Mesothelial cell of epicardium (in vitro differentiated cells): Measurements from ENCODE around the gene RCOR1. TPM values are rescaled to one million over a fixed set of nuclear protein-coding genes. Genes with fewer than 3 reads are reported as not detected.

Source experiments
- DNase-seq, 2 experiments: peaks; one replicate each; pipeline ENCODE4 v3.0.0; 2021; ENCODE audit warnings: low spot score in 2 of 2; ENCODE audit not compliant: unreplicated experiment in 2 of 2
- H3K27ac Mint-ChIP-seq: 2 replicates; pipeline ENCODE4 v1.8.0; 2021; ENCODE audit warnings: mixed read lengths
- H3K27me3 Mint-ChIP-seq: 2 replicates; pipeline ENCODE4 v1.8.0; 2021; ENCODE audit warnings: low read depth, mixed read lengths
- H3K36me3 Mint-ChIP-seq: 2 replicates; pipeline ENCODE4 v1.8.0; 2021; ENCODE audit warnings: mixed read lengths
- H3K4me1 Mint-ChIP-seq: 2 replicates; pipeline ENCODE4 v1.8.0; 2021; ENCODE audit warnings: mixed read lengths
- H3K4me3 Mint-ChIP-seq: 2 replicates; pipeline ENCODE4 v1.8.0; 2021; ENCODE audit warnings: mild to moderate bottlenecking, moderate library complexity, mixed read lengths
- H3K9me3 Mint-ChIP-seq: 2 replicates; pipeline ENCODE4 v1.8.0; 2021; ENCODE audit warnings: mixed read lengths
- CTCF ChIP-seq: fragments of 200-600 bp; sonication (generic); IDR thresholded peaks from one replicate; pipeline ENCODE4 v1.5.0; 2021; ENCODE audit warnings: antibody characterized with exemption; ENCODE audit not compliant: unreplicated experiment
- total RNA-seq: library from RNA; stranded (reverse); gene quantifications from 3 replicates; pipeline ENCODE4 v1.2.1, GENCODE V29; 2021

The RCOR1 gene
- total RNA-seq, 1 donor from 2014 or later: 47.4 TPM

- no peaks in the 10 kb centered on the region for H3K9me3 Mint-ChIP-seq
- no peak for DNase-seq
- H3K27ac Mint-ChIP-seq: no peak overlapping the region
Observed at GRCh38 chr14:102717276-102717675, 124.8 kb downstream of the RCOR1 start.

GRCh38 chr14:102722646-102723045, 130.2 kb downstream of the RCOR1 start:
- Mint-ChIP-seq H3K27ac (no peak overlapping the region), H3K4me3 (no peak overlapping the region), H3K9me3 (no peaks in the 10 kb centered on the region), H3K4me1 (peaks cover 4% of the 10 kb centered on the region), H3K36me3 (peaks cover 60% of the 10 kb centered on the region), H3K27me3 (no peaks in the 10 kb centered on the region)
- no peak for TF ChIP-seq CTCF
- no peak for DNase-seq

More at GRCh38 chr14:102717276-102717675, 124.8 kb downstream of the RCOR1 start:
- peaks cover 2% of the 10 kb centered on the region for H3K4me1 Mint-ChIP-seq
- no peak overlapping the region for H3K4me3 Mint-ChIP-seq
- H3K27me3 Mint-ChIP-seq: no peaks in the 10 kb centered on the region
- TF ChIP-seq CTCF: no peak
- peaks cover 43% of the 10 kb centered on the region for H3K36me3 Mint-ChIP-seq

- no peak overlapping the region for H3K27ac Mint-ChIP-seq
- peaks cover 4% of the 10 kb centered on the region for H3K4me1 Mint-ChIP-seq
- H3K27me3 Mint-ChIP-seq: no peaks in the 10 kb centered on the region
- TF ChIP-seq CTCF: no peak
- H3K9me3 Mint-ChIP-seq: no peaks in the 10 kb centered on the region
- no peak for DNase-seq
- peaks cover 65% of the 10 kb centered on the region for H3K36me3 Mint-ChIP-seq
- no peak overlapping the region for H3K4me3 Mint-ChIP-seq
Observed at GRCh38 chr14:102723650-102724049, 131.2 kb downstream of the RCOR1 start.

GRCh38 chr14:102726191-102726949, 133.9 kb downstream of the RCOR1 start:
- Mint-ChIP-seq H3K4me3 (no peak overlapping the region), H3K27me3 (no peaks in the 10 kb centered on the region), H3K36me3 (peaks cover 53% of the 10 kb centered on the region), H3K4me1 (peaks cover 4% of the 10 kb centered on the region), H3K27ac (no peak overlapping the region), H3K9me3 (no peaks in the 10 kb centered on the region)
- no peak for TF ChIP-seq CTCF
- peak in 1 of 2 experiments; percentile 21 for DNase-seq

GRCh38 chr14:102727336-102728095, 135.1 kb downstream of the RCOR1 start:
- no peaks in the 10 kb centered on the region for H3K27me3 Mint-ChIP-seq
- no peak overlapping the region for H3K27ac Mint-ChIP-seq
- H3K4me1 Mint-ChIP-seq: peaks cover 4% of the 10 kb centered on the region
- no peak for TF ChIP-seq CTCF
- peaks cover 47% of the 10 kb centered on the region for H3K36me3 Mint-ChIP-seq
- H3K9me3 Mint-ChIP-seq: no peaks in the 10 kb centered on the region
- H3K4me3 Mint-ChIP-seq: no peak overlapping the region
- peak in 1 of 2 experiments; percentile 3 for DNase-seq
